ENCODE measurements around the gene CD2AP.
"Not testable (repeated sequence)": the region's sequence is repeated elsewhere in the genome, so short reads cannot be mapped to it uniquely, and the experiment has no call there.

Gene CD2AP, protein sequence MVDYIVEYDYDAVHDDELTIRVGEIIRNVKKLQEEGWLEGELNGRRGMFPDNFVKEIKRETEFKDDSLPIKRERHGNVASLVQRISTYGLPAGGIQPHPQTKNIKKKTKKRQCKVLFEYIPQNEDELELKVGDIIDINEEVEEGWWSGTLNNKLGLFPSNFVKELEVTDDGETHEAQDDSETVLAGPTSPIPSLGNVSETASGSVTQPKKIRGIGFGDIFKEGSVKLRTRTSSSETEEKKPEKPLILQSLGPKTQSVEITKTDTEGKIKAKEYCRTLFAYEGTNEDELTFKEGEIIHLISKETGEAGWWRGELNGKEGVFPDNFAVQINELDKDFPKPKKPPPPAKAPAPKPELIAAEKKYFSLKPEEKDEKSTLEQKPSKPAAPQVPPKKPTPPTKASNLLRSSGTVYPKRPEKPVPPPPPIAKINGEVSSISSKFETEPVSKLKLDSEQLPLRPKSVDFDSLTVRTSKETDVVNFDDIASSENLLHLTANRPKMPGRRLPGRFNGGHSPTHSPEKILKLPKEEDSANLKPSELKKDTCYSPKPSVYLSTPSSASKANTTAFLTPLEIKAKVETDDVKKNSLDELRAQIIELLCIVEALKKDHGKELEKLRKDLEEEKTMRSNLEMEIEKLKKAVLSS

DNA sequence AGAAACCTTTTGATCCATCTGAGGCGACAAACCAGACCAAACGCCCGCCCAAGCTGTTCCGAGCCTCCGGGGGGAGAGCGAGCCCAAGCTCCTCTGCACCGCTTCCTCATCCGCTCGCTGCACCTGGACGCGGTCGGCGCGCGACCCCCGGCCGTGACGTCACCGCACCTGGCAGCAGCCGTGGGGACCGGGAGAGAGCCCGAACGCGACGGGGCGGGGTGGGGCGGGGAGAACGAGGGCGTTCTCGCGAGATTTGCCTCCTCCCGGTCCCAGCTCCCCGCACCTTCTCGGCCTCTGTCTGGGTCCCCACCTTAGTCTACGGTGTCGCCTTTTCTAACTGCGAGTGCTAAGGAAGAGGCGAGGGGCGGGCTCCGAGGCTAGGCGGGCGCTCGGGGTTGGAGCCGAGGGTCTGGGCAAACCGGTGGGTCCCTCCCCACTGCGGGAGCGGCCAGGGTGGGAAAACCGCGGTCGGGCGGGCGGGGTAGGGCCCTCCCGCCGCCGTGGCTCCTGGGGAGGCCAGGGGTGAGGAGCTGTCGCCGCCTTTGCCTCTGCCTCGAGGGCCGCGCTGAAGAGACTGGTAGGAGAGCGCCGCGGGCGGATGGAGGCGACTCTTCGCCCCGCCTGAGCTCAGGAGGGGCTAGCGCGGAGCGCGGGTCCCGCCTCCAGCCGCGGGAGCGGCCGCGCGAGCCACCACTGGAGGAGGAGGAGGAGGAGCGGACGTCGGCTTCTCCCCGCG lies at the start of gene CD2AP:
Gene CD2AP, plus strand, starts transcription at position 293 of the 736 bp plus-strand sequence. CDS start 456 bp downstream, outside the sequence.
- in situ Hi-C loops (cut with HindIII; ENCODE audit: low pct_unique_long_range_greater_than_20kb, low sequenced_read_pairs) = no loop called here
- no peak for TF ChIP-seq JUND (IDR thresholded peaks at IDR 0.05; ENCODE audit: low read depth)

DNA sequence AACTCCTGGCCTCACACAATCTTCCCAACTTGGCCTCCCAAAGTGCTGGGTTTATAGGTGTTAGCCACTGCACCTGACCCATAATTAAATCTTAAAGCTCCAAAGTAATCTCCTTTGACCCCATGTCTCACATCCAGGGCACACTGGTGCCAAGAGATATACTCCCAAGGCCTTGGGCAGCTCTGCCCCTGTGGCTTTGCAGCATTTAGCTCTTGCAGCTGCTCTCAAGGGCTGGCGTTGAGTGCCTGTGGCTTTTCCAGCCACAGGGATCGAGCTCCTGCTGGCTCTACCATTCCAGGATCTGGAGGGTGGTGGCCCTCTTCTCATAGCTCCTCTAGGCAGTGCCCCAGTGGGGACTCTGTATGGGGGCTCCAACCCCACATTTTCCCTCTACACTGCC lies 49.3 kb upstream of the CD2AP start:
- DNase-seq (ENCODE audit: low read depth in 1 of 2, low spot score in 1 of 2) = no peak
- in situ Hi-C loops (cut with HindIII; ENCODE audit: low pct_unique_long_range_greater_than_20kb, low sequenced_read_pairs) = no loop called here
- TF ChIP-seq JUND (IDR thresholded peaks at IDR 0.05; ENCODE audit: low read depth) = no peak

More for the DNA sequence above, at the start of gene CD2AP:
- DNase-seq (ENCODE audit: low read depth in 1 of 2, low spot score in 1 of 2) = peak; percentile 82 to 91

DNA sequence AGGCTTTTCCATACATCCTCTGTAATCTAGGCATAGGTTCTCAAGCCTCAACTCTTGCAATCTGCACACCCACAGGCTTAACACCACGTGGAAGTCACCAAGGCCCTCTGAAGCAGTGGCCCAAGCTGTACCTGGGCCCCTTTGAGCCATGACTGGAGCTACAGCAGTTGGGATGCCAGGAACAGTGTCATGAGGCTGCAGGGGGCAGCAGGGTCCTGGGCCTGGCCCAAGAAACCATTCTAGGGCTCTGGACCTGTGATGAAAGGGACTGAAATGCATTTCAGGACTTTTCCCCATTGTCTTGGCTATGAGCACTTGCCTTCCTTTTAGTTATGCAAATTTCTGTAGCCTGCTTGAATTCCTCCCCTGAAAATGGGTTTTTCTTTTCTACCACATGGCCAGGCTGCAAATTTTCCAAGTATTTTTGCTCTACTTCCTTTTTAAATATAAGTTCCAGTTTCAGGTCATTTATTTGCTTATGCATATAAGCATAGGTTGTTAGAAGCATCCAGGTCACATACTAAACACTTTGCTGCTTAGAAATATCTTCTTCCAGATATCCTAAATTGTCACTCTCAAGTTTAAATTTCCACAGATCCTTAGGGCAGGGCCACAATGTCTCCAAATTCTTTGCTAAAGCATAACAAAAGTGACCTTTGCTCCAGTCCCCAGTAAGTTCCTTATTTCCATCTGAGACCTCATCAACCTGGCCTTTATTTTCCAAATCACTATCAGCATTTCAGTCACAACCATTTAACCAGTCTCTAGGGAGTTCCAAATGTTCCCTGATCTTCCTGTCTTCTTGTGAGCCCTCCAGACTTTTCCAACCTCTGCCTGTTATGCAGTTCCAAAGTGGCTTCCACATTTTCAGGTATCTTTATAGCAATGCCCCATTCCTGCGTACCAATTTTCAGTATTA lies 48.6 kb upstream of the CD2AP start:
- in situ Hi-C loops (cut with HindIII; ENCODE audit: low pct_unique_long_range_greater_than_20kb, low sequenced_read_pairs) = no loop called here
- TF ChIP-seq JUND (IDR thresholded peaks at IDR 0.05; ENCODE audit: low read depth) = no peak
- no peak for DNase-seq (ENCODE audit: low read depth in 1 of 2, low spot score in 1 of 2)

DNA sequence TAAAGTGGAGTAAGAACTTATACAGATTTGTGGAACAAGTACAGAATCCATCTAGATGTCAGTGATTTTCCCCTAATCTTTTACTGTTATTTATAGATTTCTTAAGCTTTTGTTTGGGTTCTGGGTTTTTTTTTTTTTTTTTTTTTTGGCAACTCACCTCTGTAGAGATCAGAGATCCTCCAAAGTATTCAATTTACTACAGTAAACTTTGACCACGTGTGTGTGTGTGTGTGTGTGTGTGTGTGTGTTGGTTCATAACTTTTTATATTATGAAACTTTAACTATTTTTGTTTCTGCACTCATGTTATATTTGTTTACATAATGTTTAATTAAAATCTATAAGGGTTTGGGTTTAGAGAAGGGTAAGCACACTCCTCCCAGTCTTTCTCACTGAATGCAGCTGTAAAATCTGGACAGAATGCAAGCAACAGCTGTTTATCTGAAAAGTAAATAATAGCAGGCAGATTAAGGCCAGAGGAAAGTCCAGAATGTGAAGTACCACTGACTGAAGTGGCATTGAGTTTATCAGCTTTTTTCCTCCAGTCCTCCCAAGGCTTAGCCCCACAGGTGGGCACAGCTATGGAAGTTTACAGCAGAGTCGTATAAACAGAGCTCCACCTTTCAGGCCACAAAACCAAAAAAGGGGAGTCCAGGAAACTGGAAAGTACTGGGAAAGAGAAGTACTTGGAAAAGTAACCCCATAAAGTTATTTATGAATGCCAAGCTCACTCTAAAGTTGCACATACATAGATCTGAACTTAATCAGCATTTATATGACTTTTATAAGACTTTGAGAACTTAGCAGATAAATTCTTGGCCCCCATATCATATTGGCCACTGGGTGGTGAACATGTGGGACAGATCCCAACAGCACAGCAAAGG lies 43.0 kb upstream of the CD2AP start:
- no peak for TF ChIP-seq JUND (IDR thresholded peaks at IDR 0.05; ENCODE audit: low read depth)
- in situ Hi-C loops (cut with HindIII; ENCODE audit: low pct_unique_long_range_greater_than_20kb, low sequenced_read_pairs) = no loop called here
- DNase-seq (ENCODE audit: low read depth in 1 of 2, low spot score in 1 of 2) = no peak

DNA sequence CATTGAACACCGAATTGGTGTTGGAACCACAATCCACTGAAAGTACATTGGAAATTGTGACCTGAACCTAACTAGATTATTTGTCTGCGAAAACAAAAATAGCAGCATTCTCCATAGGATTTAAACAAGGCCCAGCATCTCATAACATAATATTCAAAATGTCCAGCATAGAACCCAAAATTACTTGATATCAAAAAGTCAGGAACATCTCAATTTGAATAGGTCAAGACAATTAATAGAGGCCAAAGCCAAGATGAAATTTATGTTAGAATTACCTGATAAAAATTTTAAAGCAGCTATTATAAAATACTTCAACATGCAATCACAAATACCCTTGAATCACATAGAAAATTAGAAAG lies 42.4 kb upstream of the CD2AP start:
- in situ Hi-C loops (cut with HindIII; ENCODE audit: low pct_unique_long_range_greater_than_20kb, low sequenced_read_pairs) = no loop called here
- TF ChIP-seq JUND (IDR thresholded peaks at IDR 0.05; ENCODE audit: low read depth) = no peak
- DNase-seq (ENCODE audit: low read depth in 1 of 2, low spot score in 1 of 2) = no peak

DNA sequence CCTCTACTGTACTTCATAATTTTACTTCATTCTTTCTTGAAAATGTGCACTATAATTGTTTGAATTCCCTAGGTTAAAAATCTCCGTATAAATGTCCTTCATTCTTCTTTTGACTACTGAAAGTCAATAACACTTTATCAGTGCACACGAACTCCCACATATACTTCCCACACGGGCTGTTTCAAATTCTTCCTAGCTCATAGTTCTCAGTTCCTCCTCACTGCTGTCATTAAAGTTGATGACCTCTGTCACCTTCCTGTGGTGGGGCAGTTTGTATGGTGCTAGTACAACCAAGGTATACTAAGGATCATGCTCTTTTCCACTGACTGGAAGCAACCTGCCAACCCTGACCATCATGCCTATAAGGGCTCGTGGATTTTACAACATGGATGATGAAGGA lies 40.0 kb upstream of the CD2AP start:
- in situ Hi-C loops (cut with HindIII; ENCODE audit: low pct_unique_long_range_greater_than_20kb, low sequenced_read_pairs) = no loop called here
- TF ChIP-seq JUND (IDR thresholded peaks at IDR 0.05; ENCODE audit: low read depth) = no peak

DNA sequence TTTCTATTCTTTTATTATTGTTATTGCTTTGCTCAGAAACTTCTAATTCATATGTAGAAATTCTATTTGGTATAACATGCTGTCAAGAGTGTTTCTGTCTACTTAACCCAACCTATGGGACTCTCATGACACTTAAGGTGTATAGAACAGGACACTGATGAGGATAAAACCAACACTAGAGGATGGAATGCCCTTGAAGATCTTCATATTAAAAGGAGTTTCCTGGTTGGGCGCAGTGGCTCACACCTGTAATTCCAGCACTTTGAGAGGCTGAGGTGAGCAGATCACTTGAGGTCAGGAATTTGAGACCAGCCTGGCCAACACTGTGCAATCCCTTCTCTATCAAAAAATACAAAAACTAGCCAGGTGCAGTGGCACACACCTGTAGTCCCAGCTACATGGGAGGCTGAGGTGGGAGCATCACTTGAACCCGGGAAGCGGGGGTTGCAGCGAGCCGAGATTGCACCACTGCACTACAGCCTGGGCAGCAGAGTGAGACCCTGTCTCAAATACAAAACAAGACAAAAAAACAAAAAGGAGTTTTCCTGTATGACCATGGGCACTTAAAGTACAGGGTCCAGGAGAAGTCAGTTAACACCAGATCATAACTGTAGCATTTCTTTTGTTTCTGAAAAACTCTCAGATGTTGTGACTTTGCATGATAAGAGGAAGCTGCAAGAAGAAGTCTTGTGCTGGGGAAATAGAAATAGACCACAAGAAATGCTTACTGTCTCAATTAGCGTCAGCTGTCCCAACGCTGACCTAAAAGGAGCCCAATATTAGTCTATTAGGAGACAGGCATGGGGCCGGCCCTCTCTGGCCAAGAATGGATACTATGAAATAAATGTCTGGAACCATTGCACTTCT lies 38.9 kb upstream of the CD2AP start:
- in situ Hi-C loops (cut with HindIII; ENCODE audit: low pct_unique_long_range_greater_than_20kb, low sequenced_read_pairs) = no loop called here
- DNase-seq (ENCODE audit: low read depth in 1 of 2, low spot score in 1 of 2) = no peak
- TF ChIP-seq JUND (IDR thresholded peaks at IDR 0.05; ENCODE audit: low read depth) = no peak

More for the DNA sequence above, 40.0 kb upstream of the CD2AP start:
- no peak for DNase-seq (ENCODE audit: low read depth in 1 of 2, low spot score in 1 of 2)

DNA sequence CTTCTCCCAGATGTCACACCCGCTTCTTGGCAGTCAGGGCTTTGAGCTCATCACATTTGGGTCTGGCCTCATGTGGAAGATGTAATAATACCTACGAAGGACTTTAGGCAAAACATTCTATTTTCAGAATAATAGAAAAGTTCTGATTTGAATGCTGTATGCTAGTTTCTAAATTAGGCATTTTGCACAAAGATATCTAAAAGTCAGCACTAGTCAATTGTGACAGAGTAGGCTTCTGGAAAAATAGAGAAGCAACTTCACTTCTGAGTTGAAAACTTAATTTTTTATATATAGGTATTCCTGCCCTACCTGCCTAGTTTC lies 38.3 kb upstream of the CD2AP start:
- no peak for TF ChIP-seq JUND (IDR thresholded peaks at IDR 0.05; ENCODE audit: low read depth)
- in situ Hi-C loops (cut with HindIII; ENCODE audit: low pct_unique_long_range_greater_than_20kb, low sequenced_read_pairs) = no loop called here
- DNase-seq (ENCODE audit: low read depth in 1 of 2, low spot score in 1 of 2) = no peak

DNA sequence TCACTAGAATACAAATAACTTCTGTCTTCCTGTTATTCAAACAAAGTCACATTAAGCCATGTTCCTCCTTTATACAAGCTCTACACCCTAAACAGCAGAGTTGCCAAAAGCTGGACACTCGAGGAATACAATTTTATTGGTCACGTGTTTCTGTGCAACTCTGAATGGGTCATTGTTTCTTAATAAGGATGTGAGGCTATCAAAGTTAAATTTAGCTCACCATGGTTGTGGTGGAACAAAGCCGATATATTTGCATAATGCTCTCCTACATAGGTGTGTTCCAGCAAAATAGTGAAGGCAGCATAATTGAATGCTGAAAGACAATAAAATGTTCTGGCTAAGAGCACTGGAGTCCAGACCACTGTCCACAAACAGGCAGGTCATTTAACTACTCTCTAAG lies 36.9 kb upstream of the CD2AP start:
- TF ChIP-seq JUND (IDR thresholded peaks at IDR 0.05; ENCODE audit: low read depth) = no peak
- no peak for DNase-seq (ENCODE audit: low read depth in 1 of 2, low spot score in 1 of 2)
- in situ Hi-C loops (cut with HindIII; ENCODE audit: low pct_unique_long_range_greater_than_20kb, low sequenced_read_pairs) = no loop called here

DNA sequence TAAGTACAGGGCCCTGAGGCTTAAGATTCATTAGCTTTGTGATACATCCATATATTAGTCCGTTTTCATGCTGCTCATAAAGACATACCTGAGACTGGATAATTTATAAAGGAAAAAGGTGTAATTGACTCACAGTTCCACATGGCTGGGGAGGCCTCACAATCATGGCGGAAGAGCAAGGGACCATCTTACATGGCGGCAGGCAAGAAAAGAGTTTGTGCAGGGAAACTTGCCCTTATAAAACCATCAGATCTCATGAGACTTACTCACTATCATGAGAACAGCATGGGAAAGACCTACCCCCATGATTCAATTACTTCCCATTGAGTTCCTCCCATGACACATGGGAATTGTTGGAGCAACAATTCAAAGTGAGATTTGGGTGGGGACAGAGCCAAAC lies 32.6 kb upstream of the CD2AP start:
- in situ Hi-C loops (cut with HindIII; ENCODE audit: low pct_unique_long_range_greater_than_20kb, low sequenced_read_pairs) = not testable (repeated sequence)

More for the DNA sequence above, 32.6 kb upstream of the CD2AP start:
- DNase-seq (ENCODE audit: low read depth in 1 of 2, low spot score in 1 of 2) = not testable (repeated sequence)

Data from T47D (cell line).